HG03558 (cell line): ENCODE data around the gene MTMR4.
"Not testable (repeated sequence)": the region's sequence is repeated elsewhere in the genome, so short reads cannot be mapped to it uniquely, and the experiment has no call there.

Experiments used
- ATAC-seq: cut with Tn5 transposase; IDR thresholded peaks from one replicate; pipeline ENCODE4 v1.9.1; 2021; ENCODE audit warnings: moderate number of reproducible peaks; ENCODE audit not compliant: unreplicated experiment; ENCODE audit errors: extremely low read depth

Gene MTMR4

DNA sequence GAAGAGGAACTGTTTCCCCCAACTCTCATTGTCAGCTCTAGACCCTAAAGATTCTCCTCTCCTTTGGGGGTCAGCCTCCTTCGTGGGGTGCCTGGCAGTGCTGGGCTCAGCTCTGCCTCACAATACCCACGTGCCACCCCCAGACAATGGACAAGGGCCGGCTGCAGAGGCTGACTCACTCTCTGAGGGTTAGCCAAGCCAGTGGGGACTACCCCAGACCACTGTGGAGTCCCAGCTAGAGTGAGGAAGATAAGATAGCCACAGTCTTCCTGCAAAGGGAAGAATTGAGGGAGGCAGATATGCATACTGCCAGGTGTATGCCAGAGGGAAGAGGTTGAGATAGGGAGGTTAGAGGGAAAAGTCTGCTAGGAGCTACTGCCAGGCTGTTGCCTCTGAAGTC, 13.5 kb upstream of the MTMR4 start:
- no peak for ATAC-seq

GRCh38 chr17:58527306-58527705, 12.9 kb upstream of the MTMR4 start:
- no peak for ATAC-seq

DNA sequence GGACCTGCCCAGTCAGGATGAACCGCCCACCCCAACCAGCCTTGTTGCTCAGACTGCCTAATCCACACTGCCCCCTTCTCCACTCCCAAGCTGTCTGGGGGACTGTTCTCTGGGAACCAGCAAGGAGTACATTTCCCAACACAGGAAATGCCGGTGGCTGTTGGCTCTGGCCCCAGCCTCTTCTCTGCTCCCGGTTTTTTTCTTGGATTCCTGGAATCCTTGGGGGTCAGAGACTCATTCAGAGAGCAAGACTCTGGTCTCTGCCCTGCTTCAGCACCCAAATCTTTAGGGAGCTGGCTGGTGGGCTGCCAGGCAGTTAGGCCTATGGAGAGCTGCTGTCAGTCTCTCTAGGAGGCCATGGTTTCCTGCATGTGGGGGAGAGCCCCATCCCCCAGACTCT, 10.8 kb upstream of the MTMR4 start:
- no peak for ATAC-seq

GRCh38 chr17:58521680-58522079, 7.2 kb upstream of the MTMR4 start:
- ATAC-seq = no peak

DNA sequence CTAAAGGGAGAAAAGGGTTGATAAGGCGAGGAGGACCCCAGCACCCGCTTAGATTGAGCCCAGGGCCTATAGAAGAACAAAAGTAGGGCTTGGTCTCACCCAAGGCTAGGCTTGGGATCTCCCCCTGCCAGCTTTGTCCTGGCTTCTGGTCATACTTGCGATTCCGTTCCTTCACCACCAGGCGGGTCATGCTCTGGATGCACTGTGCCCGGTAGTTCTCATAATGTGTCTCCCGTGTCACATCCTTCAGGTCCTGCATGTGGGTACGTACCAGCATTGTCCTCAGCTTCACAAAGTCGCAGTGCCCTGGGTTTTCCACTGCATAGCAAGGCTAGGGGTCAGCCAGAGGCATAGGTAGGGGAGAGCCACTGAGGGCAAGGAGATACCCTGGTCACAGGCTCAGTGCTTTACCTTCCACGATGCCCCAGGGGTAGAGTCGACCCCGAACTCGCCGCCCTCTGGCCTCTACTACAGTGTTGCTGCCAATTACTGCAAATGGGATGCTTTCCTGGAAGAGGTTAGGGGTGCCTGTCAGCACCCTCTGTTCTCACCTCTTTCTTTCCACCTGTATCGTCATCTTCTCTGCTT, 6.5 kb upstream of the MTMR4 start:
- no peak for ATAC-seq

DNA sequence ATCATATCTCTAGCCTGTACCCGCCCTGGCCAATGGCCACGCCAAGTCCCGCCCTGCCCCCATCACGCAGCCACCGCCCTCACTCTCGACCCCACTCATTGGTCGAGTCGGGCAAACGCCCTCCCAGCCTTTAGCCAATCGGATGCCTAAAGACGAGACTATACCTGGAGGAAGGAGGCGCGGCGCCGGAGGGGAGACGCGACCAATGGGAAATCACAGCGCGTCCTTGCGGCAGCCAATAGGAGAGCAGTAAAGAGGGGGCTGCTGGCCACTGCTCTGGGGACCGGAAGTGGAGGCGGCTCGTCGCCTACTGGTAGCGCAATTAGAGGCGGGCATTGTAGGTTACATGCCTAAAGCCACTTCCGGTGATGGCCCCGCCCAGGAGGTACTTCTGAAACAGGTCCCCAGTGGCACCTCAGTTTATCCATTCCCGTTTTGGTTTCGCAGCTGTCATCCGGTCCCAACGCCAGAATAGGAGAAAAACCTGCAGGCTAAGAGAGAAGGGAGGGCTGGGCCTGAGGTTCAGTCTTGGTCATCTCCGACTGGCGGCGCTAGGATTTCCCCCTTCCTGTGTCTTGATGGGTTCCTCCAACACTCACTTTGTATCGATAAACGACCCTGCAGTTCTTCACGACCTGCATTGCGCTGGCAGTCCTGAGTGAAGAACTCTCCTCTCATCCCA, 3.6 kb upstream of the MTMR4 start:
- peak; percentile 74 for ATAC-seq

GRCh38 chr17:58517378-58517927, 3.0 kb upstream of the MTMR4 start:
- ATAC-seq = no peak

DNA sequence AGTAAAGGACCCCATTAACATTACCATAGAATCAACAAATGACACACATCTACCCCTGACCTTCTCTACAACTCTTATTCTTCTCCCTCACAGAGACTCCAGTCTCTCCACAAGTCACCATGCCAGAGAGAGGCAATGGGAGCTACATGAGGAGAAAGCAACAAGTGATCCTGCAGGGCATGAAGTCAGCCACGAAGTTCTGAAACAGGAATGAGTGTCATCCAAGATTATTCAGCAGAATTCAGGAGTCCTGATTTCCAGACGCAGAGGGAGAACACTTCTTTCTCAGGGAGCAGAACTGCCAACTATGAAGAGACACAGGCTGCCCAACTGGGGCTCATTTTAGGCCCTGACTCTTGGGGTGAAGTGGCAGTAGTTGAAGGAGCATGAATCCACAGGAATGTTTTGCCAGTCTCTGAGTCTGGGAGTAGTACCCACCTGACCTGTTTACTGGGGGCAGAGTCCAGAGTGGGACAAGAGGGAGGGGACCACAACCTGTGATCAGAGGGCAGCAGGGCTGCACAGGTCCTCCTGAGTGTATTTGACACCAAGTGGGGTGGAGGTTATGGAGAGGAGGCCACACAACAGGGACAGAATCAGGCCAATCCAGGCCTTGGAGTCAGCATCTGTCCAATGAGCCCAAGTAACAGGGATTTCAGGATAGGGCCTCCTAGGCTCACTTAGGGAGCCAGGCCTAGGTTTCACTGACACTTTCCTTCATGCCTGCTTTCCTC, 2.4 kb upstream of the MTMR4 start:
- no peak for ATAC-seq

- ATAC-seq = no peak
Measured at GRCh38 chr17:58515286-58515685, 848 bp upstream of the MTMR4 start.

DNA sequence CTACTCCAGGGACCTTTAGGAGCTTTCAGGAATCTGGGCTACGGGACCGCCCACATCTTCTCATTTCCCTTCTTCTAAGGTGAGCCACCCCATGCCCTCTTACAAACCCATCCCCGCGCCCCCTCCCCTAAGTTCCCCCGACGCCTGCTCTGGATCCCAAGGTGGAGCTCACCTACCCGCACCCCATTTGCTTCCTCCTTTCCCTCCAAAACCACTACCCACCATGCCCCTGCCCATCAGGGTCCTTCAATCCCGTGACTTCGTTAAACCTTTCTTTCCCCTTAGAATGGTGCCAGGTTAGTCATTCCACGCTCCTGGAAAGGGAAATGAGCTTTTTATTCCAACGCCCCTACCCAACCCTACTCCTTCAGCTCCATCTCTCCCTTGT, 326 bp upstream of the MTMR4 start:
- no peak for ATAC-seq

DNA sequence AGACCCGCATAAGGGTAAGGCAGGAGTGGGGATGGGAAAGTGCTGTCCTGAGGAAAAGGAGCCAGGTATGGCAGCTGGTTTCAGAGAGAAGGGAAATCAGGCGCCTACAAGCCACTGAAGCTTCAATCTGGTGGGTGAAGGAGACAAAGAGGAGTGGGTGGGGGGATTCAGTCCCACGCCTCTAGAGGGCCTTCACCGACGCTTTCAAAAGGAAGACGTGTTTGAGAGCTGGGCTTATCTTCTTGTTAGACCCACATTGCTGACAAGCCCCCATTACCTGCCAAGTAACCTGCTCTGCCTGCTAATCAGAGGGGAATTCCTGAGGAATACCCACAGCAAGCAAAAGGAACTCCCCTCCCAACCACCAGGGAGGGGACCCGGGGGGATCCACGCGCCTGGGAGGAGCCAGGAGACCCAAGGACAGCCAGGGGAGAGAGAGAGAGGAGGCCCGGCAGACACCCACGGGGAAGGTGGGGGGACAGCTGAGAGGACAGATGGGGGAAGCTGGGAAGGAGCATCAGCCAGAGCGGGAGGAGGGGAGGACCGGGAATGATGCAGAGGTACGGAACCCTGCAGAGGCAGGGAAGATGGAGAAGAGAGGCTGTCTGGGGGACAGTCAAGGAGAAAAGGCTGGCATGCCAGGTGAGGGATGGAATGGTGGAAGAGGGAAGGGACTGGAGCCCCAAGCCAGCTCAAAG, 1.0 kb downstream of the MTMR4 start:
- ATAC-seq = no peak

DNA sequence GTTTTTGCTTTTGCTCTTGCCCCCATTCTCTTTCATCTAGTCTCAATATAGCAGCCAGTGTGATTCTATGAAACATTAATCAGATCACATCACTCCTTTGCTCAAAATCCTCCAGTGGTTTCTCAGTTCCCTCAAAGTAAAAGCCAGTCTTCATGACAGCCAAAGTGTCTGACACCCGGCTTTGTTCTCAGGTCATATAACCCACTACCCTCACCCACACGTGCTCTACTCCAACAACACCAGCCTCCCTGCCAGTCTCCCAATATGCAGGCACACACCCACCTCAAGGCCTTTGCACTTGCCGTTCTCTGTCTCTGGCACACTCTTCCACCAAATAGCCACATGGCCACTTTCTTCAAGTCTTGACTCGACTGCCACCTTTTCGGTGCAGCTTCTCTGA, 4.4 kb downstream of the MTMR4 start:
- ATAC-seq = no peak

- ATAC-seq = no peak
Measured at GRCh38 chr17:58508341-58509067, 5.9 kb downstream of the MTMR4 start.

DNA sequence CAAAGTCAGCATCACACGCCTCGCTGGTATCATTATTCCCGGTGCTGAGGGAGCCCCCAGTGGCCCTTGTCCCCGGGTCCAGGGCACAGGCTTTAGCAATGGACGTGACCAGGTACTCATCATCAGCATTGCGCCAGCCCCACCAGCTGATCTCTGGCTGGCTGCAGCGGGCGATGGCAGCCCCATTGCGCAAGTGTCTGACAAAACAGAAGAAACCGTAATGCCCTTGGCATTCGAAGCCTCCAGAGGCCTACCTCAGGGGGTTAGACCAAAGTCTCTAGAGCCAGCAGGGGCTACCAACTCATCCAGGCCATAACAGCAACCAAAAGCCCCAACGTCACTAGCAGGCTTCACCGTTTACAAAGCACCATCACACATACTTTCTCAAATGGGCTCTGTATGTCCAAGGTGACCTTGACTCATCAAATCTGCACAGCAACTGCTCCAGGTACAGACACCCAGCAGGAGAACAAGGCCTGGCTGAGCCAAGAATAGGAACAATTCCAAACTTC, 7.3 kb downstream of the MTMR4 start:
- no peak for ATAC-seq

DNA sequence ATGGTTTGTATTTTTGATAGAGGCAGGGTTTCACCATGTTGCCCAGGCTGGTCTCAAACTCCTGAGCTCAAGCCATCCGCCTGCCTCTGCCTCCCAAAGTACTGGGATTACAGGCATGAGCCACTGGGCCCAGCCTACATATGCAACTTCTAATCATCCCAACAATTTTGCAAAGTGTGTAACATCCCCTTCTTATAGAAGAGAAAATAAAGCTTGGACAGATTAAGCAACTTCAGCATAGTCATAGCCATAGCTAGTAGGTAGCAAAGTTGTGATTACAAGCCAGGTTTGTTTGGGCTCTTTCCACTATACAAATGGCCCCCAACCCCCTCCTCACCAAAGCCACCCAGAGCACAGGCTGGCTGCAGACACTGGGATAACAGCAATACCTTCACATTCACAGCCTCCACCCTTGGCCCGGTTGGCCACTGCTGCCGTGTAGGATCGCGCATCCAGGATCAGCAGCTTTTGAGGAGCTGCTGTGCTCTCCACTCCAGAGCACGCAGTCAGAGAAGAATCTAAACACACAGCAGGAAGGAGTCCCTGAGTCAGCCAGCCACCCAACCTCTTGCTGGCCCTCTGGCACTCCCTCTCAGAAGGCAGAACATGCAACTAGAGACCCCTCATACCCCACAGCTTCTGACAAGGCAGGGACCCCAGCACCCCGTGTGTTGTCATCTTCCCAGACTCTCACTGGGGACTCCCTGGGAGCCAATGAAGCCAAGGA, 7.9 kb downstream of the MTMR4 start:
- no peak for ATAC-seq

GRCh38 chr17:58504826-58505351, 9.5 kb downstream of the MTMR4 start:
- ATAC-seq = peak; percentile 46

DNA sequence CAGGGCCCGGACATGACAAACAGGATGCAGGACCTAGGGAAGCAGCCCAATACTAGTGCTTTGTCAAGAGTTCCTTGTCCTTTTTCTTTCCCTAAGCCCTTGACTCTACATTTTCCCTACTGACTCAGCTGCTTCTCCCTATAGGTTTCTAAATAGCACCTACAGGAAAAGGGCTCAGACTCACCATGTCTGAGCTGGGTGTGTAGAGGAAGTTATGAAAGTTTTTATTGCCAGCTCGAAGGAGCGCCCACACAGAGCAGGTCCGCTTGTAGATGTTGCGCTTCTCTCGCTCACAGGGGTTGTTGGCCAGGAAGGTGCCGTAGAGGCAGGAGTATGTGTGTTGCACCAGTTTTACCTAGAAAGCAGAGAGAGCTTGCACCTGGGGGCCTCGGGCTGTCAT, 10.6 kb downstream of the MTMR4 start:
- no peak for ATAC-seq

DNA sequence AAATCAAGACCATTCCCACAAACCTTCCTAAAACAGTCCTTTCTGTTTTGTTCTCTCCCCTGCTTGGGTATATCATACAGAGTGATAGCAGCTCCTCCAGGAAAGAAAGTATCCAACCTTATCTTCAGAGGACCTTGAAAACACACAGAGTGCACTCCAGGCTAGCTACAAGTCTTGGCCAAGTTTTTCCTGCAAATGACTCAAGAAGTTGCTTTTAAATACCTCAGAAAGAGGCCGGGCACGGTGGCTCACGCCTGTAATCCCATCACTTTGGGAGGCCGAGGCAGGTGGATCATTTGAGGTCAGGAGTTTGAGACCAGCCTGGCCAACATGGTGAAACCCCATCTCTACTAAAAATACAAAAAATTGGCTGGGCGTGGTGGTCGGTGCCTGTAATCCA, 11.3 kb downstream of the MTMR4 start:
- ATAC-seq = not testable (repeated sequence)

DNA sequence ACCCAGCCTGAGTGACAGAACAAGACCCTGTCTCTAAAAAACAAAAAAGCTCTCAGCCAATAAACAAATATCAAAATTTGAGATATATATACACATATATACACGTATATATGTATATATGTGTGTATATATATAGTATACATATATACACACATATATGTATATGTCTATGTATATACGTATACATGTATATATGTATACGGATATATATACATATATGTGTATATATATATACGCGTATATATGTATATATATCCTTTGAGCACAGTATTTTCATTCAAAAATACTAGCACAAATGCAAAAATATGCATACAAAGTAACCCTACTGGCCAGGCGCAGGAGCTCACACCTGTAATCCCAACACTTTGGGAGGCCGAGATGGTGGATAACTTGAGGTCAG, 13.0 kb downstream of the MTMR4 start:
- ATAC-seq = no peak
